ENCODE measurements around the gene MYCN. TPM values are rescaled to one million over a fixed set of nuclear protein-coding genes. Genes with fewer than 3 reads are reported as not detected.
A peak's percentile ranks its signal among the peaks of the same experiment; 100 is the strongest.
"Not testable (repeated sequence)": the region's sequence is repeated elsewhere in the genome, so short reads cannot be mapped to it uniquely, and the experiment has no call there.

The MYCN gene
- total RNA-seq, 6 donors from 2014 or later, result 0.20 to 0.67 (median 0.52) TPM; not detected in 3

DNA sequence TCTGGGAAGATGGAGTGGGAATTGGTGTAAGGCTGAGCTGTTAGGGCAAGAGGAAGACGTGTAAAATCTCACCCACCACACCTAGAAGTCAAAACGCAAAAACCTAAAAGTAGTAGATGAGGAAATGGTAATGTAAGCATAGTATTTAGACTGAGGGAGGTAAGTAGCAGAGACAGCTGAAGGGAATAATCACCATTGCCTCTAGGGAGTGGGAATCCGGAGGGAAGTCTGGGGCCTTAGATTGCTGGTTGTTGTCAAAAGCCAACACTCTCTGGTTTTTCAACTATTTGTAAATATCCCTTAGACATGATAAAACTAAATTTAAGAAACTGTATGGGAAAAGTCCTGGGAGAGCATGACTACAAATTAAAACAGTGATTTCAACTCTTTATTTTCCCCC is 28.7 kb upstream of the MYCN start:
- TF ChIP-seq EP300 (IDR thresholded peaks at IDR 0.05) (no peak), POLR2A (IDR thresholded peaks at IDR 0.05) (no peak), POLR2AphosphoS5 (IDR thresholded peaks at IDR 0.05) (no peak)
- TF ChIP-seq, protein P1, sequence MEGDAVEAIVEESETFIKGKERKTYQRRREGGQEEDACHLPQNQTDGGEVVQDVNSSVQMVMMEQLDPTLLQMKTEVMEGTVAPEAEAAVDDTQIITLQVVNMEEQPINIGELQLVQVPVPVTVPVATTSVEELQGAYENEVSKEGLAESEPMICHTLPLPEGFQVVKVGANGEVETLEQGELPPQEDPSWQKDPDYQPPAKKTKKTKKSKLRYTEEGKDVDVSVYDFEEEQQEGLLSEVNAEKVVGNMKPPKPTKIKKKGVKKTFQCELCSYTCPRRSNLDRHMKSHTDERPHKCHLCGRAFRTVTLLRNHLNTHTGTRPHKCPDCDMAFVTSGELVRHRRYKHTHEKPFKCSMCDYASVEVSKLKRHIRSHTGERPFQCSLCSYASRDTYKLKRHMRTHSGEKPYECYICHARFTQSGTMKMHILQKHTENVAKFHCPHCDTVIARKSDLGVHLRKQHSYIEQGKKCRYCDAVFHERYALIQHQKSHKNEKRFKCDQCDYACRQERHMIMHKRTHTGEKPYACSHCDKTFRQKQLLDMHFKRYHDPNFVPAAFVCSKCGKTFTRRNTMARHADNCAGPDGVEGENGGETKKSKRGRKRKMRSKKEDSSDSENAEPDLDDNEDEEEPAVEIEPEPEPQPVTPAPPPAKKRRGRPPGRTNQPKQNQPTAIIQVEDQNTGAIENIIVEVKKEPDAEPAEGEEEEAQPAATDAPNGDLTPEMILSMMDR (IDR thresholded peaks at IDR 0.05), result no peak
- Histone ChIP-seq H3K4me3 (no peak overlapping the region), H3K27ac (no peak overlapping the region)

DNA sequence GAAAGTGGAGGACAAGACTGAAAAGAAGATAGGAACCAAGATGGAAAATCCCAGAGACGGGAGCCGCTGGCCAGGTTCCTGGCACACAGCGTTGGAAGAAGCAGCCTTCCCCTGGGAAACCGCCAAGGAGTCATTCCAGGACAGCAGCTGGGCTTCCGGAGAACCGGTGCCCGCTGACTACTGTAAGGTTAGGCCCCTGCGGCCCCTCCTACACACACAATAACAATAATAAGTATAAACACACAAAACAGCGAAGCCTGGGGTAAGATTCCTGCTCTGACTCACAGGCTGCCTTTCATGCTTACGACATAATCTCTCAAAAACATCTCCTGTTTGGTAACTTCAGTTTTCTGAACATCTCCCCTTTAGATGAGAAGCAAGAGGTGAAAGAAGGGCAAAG is 28.1 kb upstream of the MYCN start:
- no peak for TF ChIP-seq POLR2A (IDR thresholded peaks at IDR 0.05)
- peak in 2 of 4 donors; percentile 11 to 52 for TF ChIP-seq EP300 (IDR thresholded peaks at IDR 0.05)
- peak in 1 of 2 donors; percentile 76 for TF ChIP-seq POLR2AphosphoS5 (IDR thresholded peaks at IDR 0.05)
- TF ChIP-seq, protein P1 (IDR thresholded peaks at IDR 0.05), result no peak
- H3K27me3 ChIP-seq, result no peaks in the 10 kb centered on the region
- H3K36me3 ChIP-seq, result no peaks in the 10 kb centered on the region
- H3K4me1 ChIP-seq, result peaks cover 7 to 26% (median 20%) of the 10 kb centered on the region in 4 donors
- WGBS, 2 donors, result 46 to 66% methylated on average over 10 of the region's 10 CpGs
- ATAC-seq (ENCODE audit: low FRiP score in 2 of 2) (peak; percentile 62 to 64), DNase-seq (peak in 1 of 2 donors; percentile 54)
- H3K9me3 ChIP-seq, result no peaks in the 10 kb centered on the region
- H3K4me3 ChIP-seq, result no peak overlapping the region
- H3K27ac ChIP-seq, result no peak overlapping the region

More for the DNA sequence above, 28.7 kb upstream of the MYCN start:
- Histone ChIP-seq H3K4me1 (peaks cover 7 to 26% (median 20%) of the 10 kb centered on the region in 4 donors), H3K36me3 (no peaks in the 10 kb centered on the region), H3K9me3 (no peaks in the 10 kb centered on the region), H3K27me3 (no peaks in the 10 kb centered on the region)
- ATAC-seq (ENCODE audit: low FRiP score in 2 of 2), result no peak
- no peak for DNase-seq
- WGBS, 2 donors, result 86 to 89% methylated on average over 3 of the region's 3 CpGs

DNA sequence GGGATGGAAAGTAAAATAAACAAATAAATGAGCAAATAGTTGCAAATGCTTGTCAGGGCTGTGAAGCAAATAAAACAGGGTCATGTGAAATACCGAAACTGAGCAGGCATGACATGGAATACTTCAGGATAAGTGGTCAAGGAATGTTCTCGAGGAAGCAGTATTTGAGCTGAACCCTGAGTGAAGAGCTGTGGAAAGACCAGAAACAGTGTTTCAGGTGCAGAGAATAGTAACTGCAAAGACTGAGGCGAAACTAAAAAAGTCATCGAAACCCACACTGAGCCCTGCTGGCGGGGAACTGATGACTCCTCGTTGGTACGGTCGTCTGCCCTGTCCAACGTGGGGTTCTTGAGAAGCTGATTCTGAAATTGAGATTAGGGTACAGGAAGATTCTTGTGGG is 27.2 kb upstream of the MYCN start:
- H3K27me3 ChIP-seq, result no peaks in the 10 kb centered on the region
- no peaks in the 10 kb centered on the region for H3K9me3 ChIP-seq
- no peak overlapping the region for H3K27ac ChIP-seq
- H3K4me1 ChIP-seq, result peaks cover 7 to 26% (median 20%) of the 10 kb centered on the region in 4 donors
- no peaks in the 10 kb centered on the region for H3K36me3 ChIP-seq
- H3K4me3 ChIP-seq, result no peak overlapping the region
- ATAC-seq (ENCODE audit: low FRiP score in 2 of 2) (no peak), DNase-seq (no peak)
- WGBS, 2 donors, result 66 to 76% methylated on average over 9 of the region's 9 CpGs
- TF ChIP-seq EP300 (IDR thresholded peaks at IDR 0.05) (no peak), POLR2A (IDR thresholded peaks at IDR 0.05) (no peak), POLR2AphosphoS5 (IDR thresholded peaks at IDR 0.05) (no peak)
- TF ChIP-seq, protein P1 (IDR thresholded peaks at IDR 0.05), result no peak

DNA sequence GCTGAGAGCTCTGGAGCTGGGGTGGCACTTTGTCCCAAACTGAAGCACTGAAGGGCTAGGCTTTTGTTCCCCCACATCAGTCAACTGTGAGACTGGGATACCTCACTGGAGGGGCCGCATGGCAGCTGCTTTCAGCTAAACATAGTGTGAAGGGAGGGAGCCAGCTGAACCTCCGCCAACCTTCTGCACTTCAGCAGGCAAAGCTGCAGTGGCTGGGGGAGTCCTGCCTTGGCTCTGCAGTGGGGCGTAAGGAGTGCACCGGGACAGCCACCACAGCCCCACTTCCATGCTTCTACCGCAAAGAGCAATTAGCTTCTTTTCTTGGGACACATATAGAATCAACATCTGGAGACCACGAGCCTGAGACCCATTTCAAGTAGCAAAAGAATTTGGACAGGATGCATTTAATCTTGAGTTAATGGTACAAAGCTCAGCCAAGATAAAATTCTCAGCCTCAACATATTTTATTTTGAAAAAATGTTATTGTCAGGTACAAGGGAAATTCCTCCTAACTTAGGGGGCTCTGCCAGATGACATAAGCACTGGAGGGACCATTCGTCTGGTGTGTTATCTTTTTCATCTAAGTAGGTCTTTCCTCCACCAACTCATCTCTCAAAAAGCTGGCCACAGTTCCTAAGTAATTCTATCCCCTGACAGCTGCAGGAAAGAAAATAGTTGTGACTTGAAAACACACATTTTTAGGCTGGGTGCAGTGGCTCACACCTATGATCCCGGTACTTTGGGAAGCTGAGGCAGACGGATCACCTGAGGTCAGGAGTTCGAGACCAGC is 25.6 kb upstream of the MYCN start:
- DNase-seq (no peak), ATAC-seq (ENCODE audit: low FRiP score in 2 of 2) (peak in 1 of 2 donors; percentile 21)
- Histone ChIP-seq H3K4me3 (no peak overlapping the region), H3K36me3 (no peaks in the 10 kb centered on the region), H3K27ac (no peak overlapping the region), H3K9me3 (no peaks in the 10 kb centered on the region), H3K27me3 (no peaks in the 10 kb centered on the region), H3K4me1 (peaks cover 7 to 29% (median 26%) of the 10 kb centered on the region in 4 donors)
- TF ChIP-seq EP300 (IDR thresholded peaks at IDR 0.05), result no peak
- TF ChIP-seq, protein P1 (IDR thresholded peaks at IDR 0.05), result no peak
- no peak for TF ChIP-seq POLR2AphosphoS5 (IDR thresholded peaks at IDR 0.05)
- TF ChIP-seq POLR2A (IDR thresholded peaks at IDR 0.05), result no peak
- 42 to 48% methylated on average over 10 of the region's 10 CpGs for WGBS, 2 donors

- WGBS, 2 donors, result 60 to 62% methylated on average over 4 of the region's 4 CpGs
- H3K9me3 ChIP-seq; H3K27ac ChIP-seq; H3K4me3 ChIP-seq; ATAC-seq (ENCODE audit: low FRiP score in 2 of 2); DNase-seq; H3K27me3 ChIP-seq; H3K36me3 ChIP-seq: not testable (repeated sequence)
- H3K4me1 ChIP-seq, result peaks cover 7 to 36% (median 31%) of the 10 kb centered on the region in 4 donors
Observed at GRCh38 chr2:15915546-15915945, 24.8 kb upstream of the MYCN start.
